HuH-7 (cell line): ENCODE results near the gene PALM.
"Not testable (repeated sequence)": the region's sequence is repeated elsewhere in the genome, so short reads cannot be mapped to it uniquely, and the experiment has no call there.

Experiments used
- DNase-seq: peaks from one replicate; pipeline ENCODE4 v3.0.0; 2011; ENCODE audit warnings: low spot score

Gene PALM

GRCh38 chr19:704447-704741 lies 4.3 kb upstream of the PALM start:
- DNase-seq, result no peak

GRCh38 chr19:709196-709964 lies 645 bp downstream of the PALM start:
- no peak for DNase-seq

GRCh38 chr19:709965-710571 lies 1.3 kb downstream of the PALM start:
- DNase-seq, result no peak

- no peak for DNase-seq
Measured at GRCh38 chr19:710767-711166, 2.0 kb downstream of the PALM start.

- DNase-seq, result no peak
Measured at GRCh38 chr19:711254-711653, 2.5 kb downstream of the PALM start.

GRCh38 chr19:715347-715746 lies 6.6 kb downstream of the PALM start:
- no peak for DNase-seq

- no peak for DNase-seq
Measured at GRCh38 chr19:718251-718951, 9.7 kb downstream of the PALM start.

GRCh38 chr19:718991-719512 lies 10.3 kb downstream of the PALM start:
- DNase-seq, result peak; percentile 40

GRCh38 chr19:719636-720344 lies 11.1 kb downstream of the PALM start:
- no peak for DNase-seq

- no peak for DNase-seq
Measured at GRCh38 chr19:720345-721160, 11.8 kb downstream of the PALM start.

GRCh38 chr19:722553-723101 lies 13.9 kb downstream of the PALM start:
- DNase-seq, result no peak

GRCh38 chr19:723247-723646 lies 14.5 kb downstream of the PALM start:
- DNase-seq, result no peak

- DNase-seq, result no peak
Measured at GRCh38 chr19:723714-724113, 15.0 kb downstream of the PALM start.

- no peak for DNase-seq
Measured at GRCh38 chr19:725461-726089, 16.8 kb downstream of the PALM start.

- no peak for DNase-seq
Measured at GRCh38 chr19:726993-727956, 18.5 kb downstream of the PALM start.

GRCh38 chr19:728011-728410 lies 19.3 kb downstream of the PALM start:
- DNase-seq, result no peak

- DNase-seq, result not testable (repeated sequence)
Measured at GRCh38 chr19:729564-729963, 20.8 kb downstream of the PALM start.

GRCh38 chr19:729965-730668 lies 21.4 kb downstream of the PALM start:
- no peak for DNase-seq

GRCh38 chr19:731000-731399 lies 22.3 kb downstream of the PALM start:
- no peak for DNase-seq
